Stimulated activated CD4-positive, alpha-beta T cell treated with anti-CD3 and anti-CD28 coated beads, Interleukin-15, amount 100 ng/mL, for 24 hours (primary cell): ENCODE measurements around the gene BRD2.

Source experiments
- DNase-seq: peaks from one replicate; pipeline ENCODE4 v3.0.0-alpha.2; 2020

BRD2 gene

GRCh38 chr6:32950010-32950409, 18.4 kb upstream of the BRD2 start:
- no peak for DNase-seq

GRCh38 chr6:32950449-32950848, 17.9 kb upstream of the BRD2 start:
- no peak for DNase-seq

- peak; percentile 77 for DNase-seq
Observed at GRCh38 chr6:32952817-32953739, 15.3 kb upstream of the BRD2 start, which contains the start of gene HLA-DMA. Gene HLA-DMA, minus strand, starts transcription at chr6:32953097. Its CDS starts 61 bp downstream, at chr6:32953036.

GRCh38 chr6:32953775-32954174, 14.6 kb upstream of the BRD2 start:
- DNase-seq: no peak

- no peak for DNase-seq
Observed at GRCh38 chr6:32954267-32954666, 14.1 kb upstream of the BRD2 start.

GRCh38 chr6:32954986-32955802, 13.2 kb upstream of the BRD2 start:
- DNase-seq: peak; percentile 33

GRCh38 chr6:32956176-32956575, 12.2 kb upstream of the BRD2 start:
- no peak for DNase-seq

GRCh38 chr6:32960563-32960962, 7.8 kb upstream of the BRD2 start:
- DNase-seq: no peak

- no peak for DNase-seq
Observed at GRCh38 chr6:32962213-32962826, 6.1 kb upstream of the BRD2 start.

- no peak for DNase-seq
Observed at GRCh38 chr6:32963866-32964265, 4.5 kb upstream of the BRD2 start.

- no peak for DNase-seq
Observed at GRCh38 chr6:32964776-32965175, 3.6 kb upstream of the BRD2 start.

- no peak for DNase-seq
Observed at GRCh38 chr6:32967151-32968091, 973 bp upstream of the BRD2 start.

- peak; percentile 81 for DNase-seq
Observed at GRCh38 chr6:32968867-32969684, 682 bp downstream of the BRD2 start.

- peak; percentile 82 for DNase-seq
Observed at GRCh38 chr6:32969685-32970412, 1.5 kb downstream of the BRD2 start.

GRCh38 chr6:32970413-32971241, 2.2 kb downstream of the BRD2 start:
- DNase-seq: peak; percentile 91

GRCh38 chr6:32971242-32971580, 2.8 kb downstream of the BRD2 start:
- DNase-seq: no peak

- peak; percentile 98 for DNase-seq
Observed at GRCh38 chr6:32971581-32972352, 3.4 kb downstream of the BRD2 start.

- peak; percentile 69 for DNase-seq
Observed at GRCh38 chr6:32972353-32973143, 4.2 kb downstream of the BRD2 start.
